K562 (cell line): ENCODE results near the gene SLAMF8.

Experiments
- CREB1 ChIP-seq, 2 experiments: sonication (generic) in 1 of 2; formaldehyde crosslinking in 1 of 2; IDR thresholded peaks; 2 replicates each; pipeline versions ENCODE4 v1.6.1 to v1.8.0; 2012 to 2022; ENCODE audit warnings: inconsistent platforms in 1 of 2, mild to moderate bottlenecking in 1 of 2, missing genetic modification reagents in 1 of 2, moderate library complexity in 1 of 2
- DPF2 ChIP-seq: fragments of 450-650 bp; IDR thresholded peaks from 2 replicates; pipeline ENCODE4 v1.6.1; 2016
- EGR1 ChIP-seq: fragments of 450-650 bp; conservative IDR thresholded peaks from 2 replicates; pipeline ENCODE4 v1.6.1; 2017; ENCODE audit warnings: mild to moderate bottlenecking
- MYC ChIP-seq, 2 experiments: fragments of 250-450 bp in 1 of 2; sonication (Bioruptor Pico) in 1 of 2; IDR thresholded peaks; 2 replicates each; pipeline versions ENCODE4 v1.5.1 to v1.6.1; 2012 to 2021; ENCODE audit warnings: low read depth in 2 of 2, borderline replicate concordance in 1 of 2, improper control_type of control experiment in 1 of 2, low read length in 1 of 2, mild to moderate bottlenecking in 1 of 2, moderate library complexity in 1 of 2
- NBN ChIP-seq: fragments of 450-650 bp; IDR thresholded peaks from 2 replicates; pipeline ENCODE4 v1.6.1; 2016; ENCODE audit warnings: low read depth, mild to moderate bottlenecking
- POLR2A ChIP-seq: fragments of 450-650 bp; conservative IDR thresholded peaks from 2 replicates; pipeline ENCODE4 v1.6.1; 2016
- SP2 ChIP-seq: IDR thresholded peaks from 2 replicates; pipeline ENCODE4 v1.6.1; 2011; ENCODE audit warnings: mild to moderate bottlenecking, low read depth, low read length, moderate library complexity; ENCODE audit not compliant: poor library complexity, severe bottlenecking; ENCODE audit errors: extremely low read depth
- TF ChIP-seq, protein P1 (sequence below): fragments of 250-450 bp; sonication (Bioruptor Pico); IDR thresholded peaks from 2 replicates; pipeline ENCODE4 v1.8.0; 2021; ENCODE audit warnings: borderline replicate concordance, mild to moderate bottlenecking, moderate library complexity; ENCODE audit not compliant: poor library complexity, severe bottlenecking
- TF ChIP-seq, protein P2 (sequence below): fragments of 250-450 bp; sonication (Bioruptor Pico); IDR thresholded peaks from 2 replicates; pipeline ENCODE4 v1.4.0; 2020; ENCODE audit warnings: mild to moderate bottlenecking, moderate library complexity
- TF ChIP-seq, protein P3 (sequence below), 3 experiments: IDR thresholded peaks in 2 of 3; conservative IDR thresholded peaks in 1 of 3; 2 replicates each; pipeline ENCODE4 v1.5.1; 2011 to 2012; ENCODE audit warnings: low read length in 3 of 3, mild to moderate bottlenecking in 3 of 3, control low read depth in 2 of 3, improper control_type of control experiment in 1 of 3, inconsistent platforms in 1 of 3, low read depth in 1 of 3, mixed read lengths in 1 of 3, moderate library complexity in 1 of 3; ENCODE audit not compliant: insufficient read depth in 2 of 3
- TF ChIP-seq, protein P4 (sequence below): sonication (generic); formaldehyde crosslinking; IDR thresholded peaks from 2 replicates; pipeline ENCODE4 v1.8.0; 2022; ENCODE audit warnings: mild to moderate bottlenecking, missing genetic modification reagents, borderline replicate concordance
- TF ChIP-seq, protein P5 (sequence below): sonication (generic); formaldehyde crosslinking; IDR thresholded peaks from 2 replicates; pipeline ENCODE4 v1.8.1; 2023; ENCODE audit warnings: missing genetic modification reagents, mild to moderate bottlenecking, borderline replicate concordance
- TF ChIP-seq, protein P6 (sequence below): sonication (generic); formaldehyde crosslinking; IDR thresholded peaks from 2 replicates; pipeline ENCODE4 v1.8.1; 2023; ENCODE audit warnings: mild to moderate bottlenecking, missing genetic modification reagents, moderate library complexity
- TF ChIP-seq, protein P7 (sequence below): fragments of 250-450 bp; sonication (Bioruptor Pico); IDR thresholded peaks from 2 replicates; pipeline ENCODE4 v1.5.0; 2020; ENCODE audit warnings: mild to moderate bottlenecking

DNA sequence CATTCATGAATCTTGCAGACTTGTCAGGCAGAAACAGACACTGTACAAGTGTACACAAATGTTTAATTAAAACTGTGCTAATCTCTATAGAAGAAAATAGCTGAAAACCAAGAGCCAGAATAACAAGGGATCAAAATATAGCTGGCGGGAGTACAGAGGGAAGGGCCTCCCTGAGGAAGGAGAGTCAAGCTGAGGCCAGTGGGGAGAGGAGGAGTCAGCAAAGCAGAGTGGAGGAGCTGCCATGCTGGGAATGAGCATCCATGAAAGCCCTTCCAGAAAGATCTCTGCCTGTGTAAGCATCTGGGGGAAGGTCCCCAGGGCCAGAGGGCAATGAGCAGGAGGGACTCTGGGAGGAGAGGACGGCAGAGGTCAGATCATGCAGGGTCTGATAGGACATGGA is 15.1 kb downstream of the SLAMF8 start:
- no peak for TF ChIP-seq POLR2A
- no peak for TF ChIP-seq SP2
- TF ChIP-seq EGR1, result no peak
- TF ChIP-seq, protein P1, sequence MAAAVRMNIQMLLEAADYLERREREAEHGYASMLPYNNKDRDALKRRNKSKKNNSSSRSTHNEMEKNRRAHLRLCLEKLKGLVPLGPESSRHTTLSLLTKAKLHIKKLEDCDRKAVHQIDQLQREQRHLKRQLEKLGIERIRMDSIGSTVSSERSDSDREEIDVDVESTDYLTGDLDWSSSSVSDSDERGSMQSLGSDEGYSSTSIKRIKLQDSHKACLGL (CRISPR knock-in tag), result no peak
- TF ChIP-seq, protein P2, sequence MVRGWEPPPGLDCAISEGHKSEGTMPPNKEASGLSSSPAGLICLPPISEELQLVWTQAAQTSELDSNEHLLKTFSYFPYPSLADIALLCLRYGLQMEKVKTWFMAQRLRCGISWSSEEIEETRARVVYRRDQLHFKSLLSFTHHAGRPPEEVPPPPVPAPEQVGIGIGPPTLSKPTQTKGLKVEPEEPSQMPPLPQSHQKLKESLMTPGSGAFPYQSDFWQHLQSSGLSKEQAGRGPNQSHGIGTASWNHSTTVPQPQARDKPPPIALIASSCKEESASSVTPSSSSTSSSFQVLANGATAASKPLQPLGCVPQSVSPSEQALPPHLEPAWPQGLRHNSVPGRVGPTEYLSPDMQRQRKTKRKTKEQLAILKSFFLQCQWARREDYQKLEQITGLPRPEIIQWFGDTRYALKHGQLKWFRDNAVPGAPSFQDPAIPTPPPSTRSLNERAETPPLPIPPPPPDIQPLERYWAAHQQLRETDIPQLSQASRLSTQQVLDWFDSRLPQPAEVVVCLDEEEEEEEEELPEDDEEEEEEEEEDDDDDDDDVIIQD (CRISPR knock-in tag), result no peak
- TF ChIP-seq, protein P3, sequence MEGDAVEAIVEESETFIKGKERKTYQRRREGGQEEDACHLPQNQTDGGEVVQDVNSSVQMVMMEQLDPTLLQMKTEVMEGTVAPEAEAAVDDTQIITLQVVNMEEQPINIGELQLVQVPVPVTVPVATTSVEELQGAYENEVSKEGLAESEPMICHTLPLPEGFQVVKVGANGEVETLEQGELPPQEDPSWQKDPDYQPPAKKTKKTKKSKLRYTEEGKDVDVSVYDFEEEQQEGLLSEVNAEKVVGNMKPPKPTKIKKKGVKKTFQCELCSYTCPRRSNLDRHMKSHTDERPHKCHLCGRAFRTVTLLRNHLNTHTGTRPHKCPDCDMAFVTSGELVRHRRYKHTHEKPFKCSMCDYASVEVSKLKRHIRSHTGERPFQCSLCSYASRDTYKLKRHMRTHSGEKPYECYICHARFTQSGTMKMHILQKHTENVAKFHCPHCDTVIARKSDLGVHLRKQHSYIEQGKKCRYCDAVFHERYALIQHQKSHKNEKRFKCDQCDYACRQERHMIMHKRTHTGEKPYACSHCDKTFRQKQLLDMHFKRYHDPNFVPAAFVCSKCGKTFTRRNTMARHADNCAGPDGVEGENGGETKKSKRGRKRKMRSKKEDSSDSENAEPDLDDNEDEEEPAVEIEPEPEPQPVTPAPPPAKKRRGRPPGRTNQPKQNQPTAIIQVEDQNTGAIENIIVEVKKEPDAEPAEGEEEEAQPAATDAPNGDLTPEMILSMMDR (IDR thresholded peaks at IDR 0.05 in 2 of 3, conservative IDR thresholded peaks at IDR 0.05 in 1 of 3; ENCODE audit: insufficient read depth in 2 of 3, low read depth in 1 of 3, low read length in 3 of 3), result no peak
- TF ChIP-seq, protein P4, sequence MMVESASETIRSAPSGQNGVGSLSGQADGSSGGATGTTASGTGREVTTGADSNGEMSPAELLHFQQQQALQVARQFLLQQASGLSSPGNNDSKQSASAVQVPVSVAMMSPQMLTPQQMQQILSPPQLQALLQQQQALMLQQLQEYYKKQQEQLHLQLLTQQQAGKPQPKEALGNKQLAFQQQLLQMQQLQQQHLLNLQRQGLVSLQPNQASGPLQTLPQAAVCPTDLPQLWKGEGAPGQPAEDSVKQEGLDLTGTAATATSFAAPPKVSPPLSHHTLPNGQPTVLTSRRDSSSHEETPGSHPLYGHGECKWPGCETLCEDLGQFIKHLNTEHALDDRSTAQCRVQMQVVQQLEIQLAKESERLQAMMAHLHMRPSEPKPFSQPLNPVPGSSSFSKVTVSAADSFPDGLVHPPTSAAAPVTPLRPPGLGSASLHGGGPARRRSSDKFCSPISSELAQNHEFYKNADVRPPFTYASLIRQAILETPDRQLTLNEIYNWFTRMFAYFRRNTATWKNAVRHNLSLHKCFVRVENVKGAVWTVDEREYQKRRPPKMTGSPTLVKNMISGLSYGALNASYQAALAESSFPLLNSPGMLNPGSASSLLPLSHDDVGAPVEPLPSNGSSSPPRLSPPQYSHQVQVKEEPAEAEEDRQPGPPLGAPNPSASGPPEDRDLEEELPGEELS (CRISPR knock-in tag), result no peak
- TF ChIP-seq, protein P5, sequence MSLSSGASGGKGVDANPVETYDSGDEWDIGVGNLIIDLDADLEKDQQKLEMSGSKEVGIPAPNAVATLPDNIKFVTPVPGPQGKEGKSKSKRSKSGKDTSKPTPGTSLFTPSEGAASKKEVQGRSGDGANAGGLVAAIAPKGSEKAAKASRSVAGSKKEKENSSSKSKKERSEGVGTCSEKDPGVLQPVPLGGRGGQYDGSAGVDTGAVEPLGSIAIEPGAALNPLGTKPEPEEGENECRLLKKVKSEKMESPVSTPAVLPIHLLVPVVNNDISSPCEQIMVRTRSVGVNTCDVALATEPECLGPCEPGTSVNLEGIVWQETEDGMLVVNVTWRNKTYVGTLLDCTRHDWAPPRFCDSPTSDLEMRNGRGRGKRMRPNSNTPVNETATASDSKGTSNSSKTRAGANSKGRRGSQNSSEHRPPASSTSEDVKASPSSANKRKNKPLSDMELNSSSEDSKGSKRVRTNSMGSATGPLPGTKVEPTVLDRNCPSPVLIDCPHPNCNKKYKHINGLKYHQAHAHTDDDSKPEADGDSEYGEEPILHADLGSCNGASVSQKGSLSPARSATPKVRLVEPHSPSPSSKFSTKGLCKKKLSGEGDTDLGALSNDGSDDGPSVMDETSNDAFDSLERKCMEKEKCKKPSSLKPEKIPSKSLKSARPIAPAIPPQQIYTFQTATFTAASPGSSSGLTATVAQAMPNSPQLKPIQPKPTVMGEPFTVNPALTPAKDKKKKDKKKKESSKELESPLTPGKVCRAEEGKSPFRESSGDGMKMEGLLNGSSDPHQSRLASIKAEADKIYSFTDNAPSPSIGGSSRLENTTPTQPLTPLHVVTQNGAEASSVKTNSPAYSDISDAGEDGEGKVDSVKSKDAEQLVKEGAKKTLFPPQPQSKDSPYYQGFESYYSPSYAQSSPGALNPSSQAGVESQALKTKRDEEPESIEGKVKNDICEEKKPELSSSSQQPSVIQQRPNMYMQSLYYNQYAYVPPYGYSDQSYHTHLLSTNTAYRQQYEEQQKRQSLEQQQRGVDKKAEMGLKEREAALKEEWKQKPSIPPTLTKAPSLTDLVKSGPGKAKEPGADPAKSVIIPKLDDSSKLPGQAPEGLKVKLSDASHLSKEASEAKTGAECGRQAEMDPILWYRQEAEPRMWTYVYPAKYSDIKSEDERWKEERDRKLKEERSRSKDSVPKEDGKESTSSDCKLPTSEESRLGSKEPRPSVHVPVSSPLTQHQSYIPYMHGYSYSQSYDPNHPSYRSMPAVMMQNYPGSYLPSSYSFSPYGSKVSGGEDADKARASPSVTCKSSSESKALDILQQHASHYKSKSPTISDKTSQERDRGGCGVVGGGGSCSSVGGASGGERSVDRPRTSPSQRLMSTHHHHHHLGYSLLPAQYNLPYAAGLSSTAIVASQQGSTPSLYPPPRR (CRISPR knock-in tag), result no peak
- no peak for TF ChIP-seq MYC (IDR thresholded peaks at IDR 0.05; ENCODE audit: low read depth, low read length)
- no peak for TF ChIP-seq MYC (CRISPR knock-in tag; IDR thresholded peaks at IDR 0.05; ENCODE audit: borderline replicate concordance, low read depth)
- TF ChIP-seq, protein P6, sequence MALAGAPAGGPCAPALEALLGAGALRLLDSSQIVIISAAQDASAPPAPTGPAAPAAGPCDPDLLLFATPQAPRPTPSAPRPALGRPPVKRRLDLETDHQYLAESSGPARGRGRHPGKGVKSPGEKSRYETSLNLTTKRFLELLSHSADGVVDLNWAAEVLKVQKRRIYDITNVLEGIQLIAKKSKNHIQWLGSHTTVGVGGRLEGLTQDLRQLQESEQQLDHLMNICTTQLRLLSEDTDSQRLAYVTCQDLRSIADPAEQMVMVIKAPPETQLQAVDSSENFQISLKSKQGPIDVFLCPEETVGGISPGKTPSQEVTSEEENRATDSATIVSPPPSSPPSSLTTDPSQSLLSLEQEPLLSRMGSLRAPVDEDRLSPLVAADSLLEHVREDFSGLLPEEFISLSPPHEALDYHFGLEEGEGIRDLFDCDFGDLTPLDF, result no peak
- TF ChIP-seq, protein P7, sequence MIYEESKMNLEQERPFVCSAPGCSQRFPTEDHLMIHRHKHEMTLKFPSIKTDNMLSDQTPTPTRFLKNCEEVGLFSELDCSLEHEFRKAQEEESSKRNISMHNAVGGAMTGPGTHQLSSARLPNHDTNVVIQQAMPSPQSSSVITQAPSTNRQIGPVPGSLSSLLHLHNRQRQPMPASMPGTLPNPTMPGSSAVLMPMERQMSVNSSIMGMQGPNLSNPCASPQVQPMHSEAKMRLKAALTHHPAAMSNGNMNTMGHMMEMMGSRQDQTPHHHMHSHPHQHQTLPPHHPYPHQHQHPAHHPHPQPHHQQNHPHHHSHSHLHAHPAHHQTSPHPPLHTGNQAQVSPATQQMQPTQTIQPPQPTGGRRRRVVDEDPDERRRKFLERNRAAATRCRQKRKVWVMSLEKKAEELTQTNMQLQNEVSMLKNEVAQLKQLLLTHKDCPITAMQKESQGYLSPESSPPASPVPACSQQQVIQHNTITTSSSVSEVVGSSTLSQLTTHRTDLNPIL (CRISPR knock-in tag), result no peak
- TF ChIP-seq DPF2, result no peak
- TF ChIP-seq CREB1 (IDR thresholded peaks at IDR 0.05), result no peak
- TF ChIP-seq CREB1 (CRISPR knock-in tag; IDR thresholded peaks at IDR 0.05), result no peak
- no peak for TF ChIP-seq NBN
